H1 (cell line): Measurements from ENCODE around the gene SOX8. TPM values are rescaled to one million over a fixed set of nuclear protein-coding genes. Genes with fewer than 3 reads are reported as not detected.

Source experiments
- POLR2A ChIP-seq, 2 experiments: IDR thresholded peaks; 1 replicate in 1 of 2; 2 replicates in 1 of 2; pipeline ENCODE4 v1.6.1; 2011; ENCODE audit warnings: low read depth in 2 of 2, low read length in 2 of 2, mild to moderate bottlenecking in 2 of 2; ENCODE audit errors: control extremely low read depth in 1 of 2
- SAP30 ChIP-seq: fragments of 300-600 bp; sonication (generic); IDR thresholded peaks from 2 replicates; pipeline ENCODE4 v1.7.1; 2012; ENCODE audit warnings: low read length, moderate library complexity, mild to moderate bottlenecking, inconsistent platforms; ENCODE audit not compliant: insufficient read depth, insufficient replicate concordance
- TBP ChIP-seq: IDR thresholded peaks from 2 replicates; pipeline ENCODE4 v1.6.1; 2011; ENCODE audit warnings: low read depth, low read length, improper control_type of control experiment
- polyA plus RNA-seq, 7 experiments: library from polyadenylated mRNA; depleted of rRNA in 3 of 7; stranded (reverse) in 5 of 7; unstranded in 2 of 7; fragments of >200 nt in 5 of 7; fragments of 200-250 nt in 2 of 7; gene quantifications; 1 replicate in 5 of 7; 2 replicates in 1 of 7; 4 replicates in 1 of 7; pipeline versions ENCODE4 v1.2.1 to v1.2.3, GENCODE V29; 2011 to 2013; ENCODE audit warnings: missing spikeins in 2 of 7, mixed read lengths in 2 of 7
- total RNA-seq: library from RNA; stranded (reverse); fragmentation: NEBNext Ultra II Directional; extraction: Animal tissue kit (Norgen Biotek cat#: 25700); gene quantifications from 2 replicates; pipeline ENCODE4 v1.2.1, GENCODE V29; 2021
- TF ChIP-seq, protein P1 (sequence below): fragments of 300-600 bp; sonication (generic); IDR thresholded peaks from 2 replicates; pipeline ENCODE4 v1.7.1; 2012; ENCODE audit warnings: low read length, moderate library complexity, mild to moderate bottlenecking, inconsistent platforms; ENCODE audit not compliant: insufficient replicate concordance

SOX8 gene
- total and polyA plus RNA-seq, 2 of the 8 experiments (the other 6 are each of a cell fraction or from before 2014, with no cell fraction given): 2.2 to 5.7 TPM

DNA sequence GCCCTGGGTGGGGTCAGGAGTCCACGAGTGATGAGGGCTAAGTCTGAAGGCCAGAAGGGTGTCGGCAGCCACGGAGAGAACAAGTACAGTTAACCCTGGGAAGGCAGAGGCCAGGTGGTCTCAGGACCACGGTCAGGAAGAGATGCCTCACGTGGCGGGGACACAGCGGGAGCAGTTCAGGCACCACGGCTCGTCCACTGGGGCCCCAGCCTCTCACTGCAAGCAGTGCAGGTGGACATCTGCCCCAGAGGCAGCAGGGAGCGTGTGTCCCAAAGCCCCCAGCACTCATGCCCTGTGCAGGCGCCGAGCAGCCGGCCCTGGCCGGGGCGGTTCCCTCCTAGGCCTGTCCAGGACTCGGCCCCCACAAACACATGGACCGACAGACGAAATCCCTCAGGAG, 15.5 kb upstream of the SOX8 start (continued):
- TF ChIP-seq, protein P1, sequence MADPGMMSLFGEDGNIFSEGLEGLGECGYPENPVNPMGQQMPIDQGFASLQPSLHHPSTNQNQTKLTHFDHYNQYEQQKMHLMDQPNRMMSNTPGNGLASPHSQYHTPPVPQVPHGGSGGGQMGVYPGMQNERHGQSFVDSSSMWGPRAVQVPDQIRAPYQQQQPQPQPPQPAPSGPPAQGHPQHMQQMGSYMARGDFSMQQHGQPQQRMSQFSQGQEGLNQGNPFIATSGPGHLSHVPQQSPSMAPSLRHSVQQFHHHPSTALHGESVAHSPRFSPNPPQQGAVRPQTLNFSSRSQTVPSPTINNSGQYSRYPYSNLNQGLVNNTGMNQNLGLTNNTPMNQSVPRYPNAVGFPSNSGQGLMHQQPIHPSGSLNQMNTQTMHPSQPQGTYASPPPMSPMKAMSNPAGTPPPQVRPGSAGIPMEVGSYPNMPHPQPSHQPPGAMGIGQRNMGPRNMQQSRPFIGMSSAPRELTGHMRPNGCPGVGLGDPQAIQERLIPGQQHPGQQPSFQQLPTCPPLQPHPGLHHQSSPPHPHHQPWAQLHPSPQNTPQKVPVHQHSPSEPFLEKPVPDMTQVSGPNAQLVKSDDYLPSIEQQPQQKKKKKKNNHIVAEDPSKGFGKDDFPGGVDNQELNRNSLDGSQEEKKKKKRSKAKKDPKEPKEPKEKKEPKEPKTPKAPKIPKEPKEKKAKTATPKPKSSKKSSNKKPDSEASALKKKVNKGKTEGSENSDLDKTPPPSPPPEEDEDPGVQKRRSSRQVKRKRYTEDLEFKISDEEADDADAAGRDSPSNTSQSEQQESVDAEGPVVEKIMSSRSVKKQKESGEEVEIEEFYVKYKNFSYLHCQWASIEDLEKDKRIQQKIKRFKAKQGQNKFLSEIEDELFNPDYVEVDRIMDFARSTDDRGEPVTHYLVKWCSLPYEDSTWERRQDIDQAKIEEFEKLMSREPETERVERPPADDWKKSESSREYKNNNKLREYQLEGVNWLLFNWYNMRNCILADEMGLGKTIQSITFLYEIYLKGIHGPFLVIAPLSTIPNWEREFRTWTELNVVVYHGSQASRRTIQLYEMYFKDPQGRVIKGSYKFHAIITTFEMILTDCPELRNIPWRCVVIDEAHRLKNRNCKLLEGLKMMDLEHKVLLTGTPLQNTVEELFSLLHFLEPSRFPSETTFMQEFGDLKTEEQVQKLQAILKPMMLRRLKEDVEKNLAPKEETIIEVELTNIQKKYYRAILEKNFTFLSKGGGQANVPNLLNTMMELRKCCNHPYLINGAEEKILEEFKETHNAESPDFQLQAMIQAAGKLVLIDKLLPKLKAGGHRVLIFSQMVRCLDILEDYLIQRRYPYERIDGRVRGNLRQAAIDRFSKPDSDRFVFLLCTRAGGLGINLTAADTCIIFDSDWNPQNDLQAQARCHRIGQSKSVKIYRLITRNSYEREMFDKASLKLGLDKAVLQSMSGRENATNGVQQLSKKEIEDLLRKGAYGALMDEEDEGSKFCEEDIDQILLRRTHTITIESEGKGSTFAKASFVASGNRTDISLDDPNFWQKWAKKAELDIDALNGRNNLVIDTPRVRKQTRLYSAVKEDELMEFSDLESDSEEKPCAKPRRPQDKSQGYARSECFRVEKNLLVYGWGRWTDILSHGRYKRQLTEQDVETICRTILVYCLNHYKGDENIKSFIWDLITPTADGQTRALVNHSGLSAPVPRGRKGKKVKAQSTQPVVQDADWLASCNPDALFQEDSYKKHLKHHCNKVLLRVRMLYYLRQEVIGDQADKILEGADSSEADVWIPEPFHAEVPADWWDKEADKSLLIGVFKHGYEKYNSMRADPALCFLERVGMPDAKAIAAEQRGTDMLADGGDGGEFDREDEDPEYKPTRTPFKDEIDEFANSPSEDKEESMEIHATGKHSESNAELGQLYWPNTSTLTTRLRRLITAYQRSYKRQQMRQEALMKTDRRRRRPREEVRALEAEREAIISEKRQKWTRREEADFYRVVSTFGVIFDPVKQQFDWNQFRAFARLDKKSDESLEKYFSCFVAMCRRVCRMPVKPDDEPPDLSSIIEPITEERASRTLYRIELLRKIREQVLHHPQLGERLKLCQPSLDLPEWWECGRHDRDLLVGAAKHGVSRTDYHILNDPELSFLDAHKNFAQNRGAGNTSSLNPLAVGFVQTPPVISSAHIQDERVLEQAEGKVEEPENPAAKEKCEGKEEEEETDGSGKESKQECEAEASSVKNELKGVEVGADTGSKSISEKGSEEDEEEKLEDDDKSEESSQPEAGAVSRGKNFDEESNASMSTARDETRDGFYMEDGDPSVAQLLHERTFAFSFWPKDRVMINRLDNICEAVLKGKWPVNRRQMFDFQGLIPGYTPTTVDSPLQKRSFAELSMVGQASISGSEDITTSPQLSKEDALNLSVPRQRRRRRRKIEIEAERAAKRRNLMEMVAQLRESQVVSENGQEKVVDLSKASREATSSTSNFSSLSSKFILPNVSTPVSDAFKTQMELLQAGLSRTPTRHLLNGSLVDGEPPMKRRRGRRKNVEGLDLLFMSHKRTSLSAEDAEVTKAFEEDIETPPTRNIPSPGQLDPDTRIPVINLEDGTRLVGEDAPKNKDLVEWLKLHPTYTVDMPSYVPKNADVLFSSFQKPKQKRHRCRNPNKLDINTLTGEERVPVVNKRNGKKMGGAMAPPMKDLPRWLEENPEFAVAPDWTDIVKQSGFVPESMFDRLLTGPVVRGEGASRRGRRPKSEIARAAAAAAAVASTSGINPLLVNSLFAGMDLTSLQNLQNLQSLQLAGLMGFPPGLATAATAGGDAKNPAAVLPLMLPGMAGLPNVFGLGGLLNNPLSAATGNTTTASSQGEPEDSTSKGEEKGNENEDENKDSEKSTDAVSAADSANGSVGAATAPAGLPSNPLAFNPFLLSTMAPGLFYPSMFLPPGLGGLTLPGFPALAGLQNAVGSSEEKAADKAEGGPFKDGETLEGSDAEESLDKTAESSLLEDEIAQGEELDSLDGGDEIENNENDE: no peak
- TF ChIP-seq POLR2A (IDR thresholded peaks at IDR 0.05; ENCODE audit: control extremely low read depth in 1 of 2, low read depth in 2 of 2, low read length in 2 of 2) (no peak), TBP (no peak), SAP30 (no peak)
- TF ChIP-seq, all 59 proteins: peak for 0
